Type B pancreatic cell (in vitro differentiated cells): ENCODE results near the gene UBE4A. TPM values are rescaled to one million over a fixed set of nuclear protein-coding genes. Genes with fewer than 3 reads are reported as not detected.
A peak's percentile ranks its signal among the peaks of the same experiment; 100 is the strongest.

Experiments
- DNase-seq: peaks from one replicate; pipeline ENCODE4 v3.0.0; 2021; ENCODE audit warnings: mixed read lengths; ENCODE audit not compliant: unreplicated experiment; ENCODE audit errors: extremely low spot score
- H3K27ac Mint-ChIP-seq: 2 replicates; pipeline ENCODE4 v1.8.0; 2021; ENCODE audit warnings: mild to moderate bottlenecking, mixed read lengths
- H3K27me3 Mint-ChIP-seq: 2 replicates; pipeline ENCODE4 v1.8.0; 2021; ENCODE audit warnings: mixed read lengths
- H3K36me3 Mint-ChIP-seq: 2 replicates; pipeline ENCODE4 v1.8.0; 2021; ENCODE audit warnings: mixed read lengths
- H3K4me1 Mint-ChIP-seq: one replicate; pipeline ENCODE4 v1.8.0; 2021; ENCODE audit warnings: mixed read lengths; ENCODE audit not compliant: unreplicated experiment
- H3K4me3 Mint-ChIP-seq: 2 replicates; pipeline ENCODE4 v1.8.0; 2021; ENCODE audit warnings: mild to moderate bottlenecking, mixed read lengths
- H3K9me3 Mint-ChIP-seq: 2 replicates; pipeline ENCODE4 v1.8.0; 2021; ENCODE audit warnings: mixed read lengths
- total RNA-seq: library from RNA; stranded (reverse); gene quantifications from 2 replicates; pipeline ENCODE4 v1.2.1, GENCODE V29; 2021; ENCODE audit warnings: low replicate concordance
- TF ChIP-seq, protein P1 (sequence below): fragments of 200-600 bp; sonication (generic); conservative IDR thresholded peaks from 2 replicates; pipeline ENCODE4 v1.5.0; 2021; ENCODE audit warnings: antibody characterized with exemption, mild to moderate bottlenecking

The UBE4A gene
- total RNA-seq, 1 donor from 2014 or later: 42.5 TPM

DNA sequence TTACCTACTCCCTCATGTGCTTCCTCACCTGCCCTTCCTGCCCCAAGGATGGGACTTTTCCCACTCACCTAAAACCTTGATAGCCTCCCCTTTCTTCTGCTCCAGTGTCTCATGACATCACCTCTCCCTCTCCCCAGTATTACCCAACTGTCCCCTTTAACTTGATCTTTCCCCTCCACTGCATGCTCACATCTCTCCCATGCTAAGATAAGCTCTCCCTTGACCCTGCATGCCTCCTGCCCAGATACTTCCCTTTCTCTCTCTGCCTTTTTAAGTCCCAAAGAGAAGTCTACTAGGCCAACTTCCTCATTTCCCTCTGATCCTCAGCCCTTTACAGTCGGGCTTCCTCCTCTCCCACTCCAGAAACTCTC, 40.1 kb upstream of the UBE4A start:
- peaks cover 22% of the 10 kb centered on the region for H3K4me1 Mint-ChIP-seq
- no peak overlapping the region for H3K4me3 Mint-ChIP-seq
- peak overlapping the region; percentile 2 for H3K27ac Mint-ChIP-seq
- TF ChIP-seq, protein P1, sequence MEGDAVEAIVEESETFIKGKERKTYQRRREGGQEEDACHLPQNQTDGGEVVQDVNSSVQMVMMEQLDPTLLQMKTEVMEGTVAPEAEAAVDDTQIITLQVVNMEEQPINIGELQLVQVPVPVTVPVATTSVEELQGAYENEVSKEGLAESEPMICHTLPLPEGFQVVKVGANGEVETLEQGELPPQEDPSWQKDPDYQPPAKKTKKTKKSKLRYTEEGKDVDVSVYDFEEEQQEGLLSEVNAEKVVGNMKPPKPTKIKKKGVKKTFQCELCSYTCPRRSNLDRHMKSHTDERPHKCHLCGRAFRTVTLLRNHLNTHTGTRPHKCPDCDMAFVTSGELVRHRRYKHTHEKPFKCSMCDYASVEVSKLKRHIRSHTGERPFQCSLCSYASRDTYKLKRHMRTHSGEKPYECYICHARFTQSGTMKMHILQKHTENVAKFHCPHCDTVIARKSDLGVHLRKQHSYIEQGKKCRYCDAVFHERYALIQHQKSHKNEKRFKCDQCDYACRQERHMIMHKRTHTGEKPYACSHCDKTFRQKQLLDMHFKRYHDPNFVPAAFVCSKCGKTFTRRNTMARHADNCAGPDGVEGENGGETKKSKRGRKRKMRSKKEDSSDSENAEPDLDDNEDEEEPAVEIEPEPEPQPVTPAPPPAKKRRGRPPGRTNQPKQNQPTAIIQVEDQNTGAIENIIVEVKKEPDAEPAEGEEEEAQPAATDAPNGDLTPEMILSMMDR: no peak
- no peak for DNase-seq
- no peaks in the 10 kb centered on the region for H3K36me3 Mint-ChIP-seq
- H3K27me3 Mint-ChIP-seq: peaks cover 40% of the 10 kb centered on the region
- H3K9me3 Mint-ChIP-seq: no peaks in the 10 kb centered on the region

DNA sequence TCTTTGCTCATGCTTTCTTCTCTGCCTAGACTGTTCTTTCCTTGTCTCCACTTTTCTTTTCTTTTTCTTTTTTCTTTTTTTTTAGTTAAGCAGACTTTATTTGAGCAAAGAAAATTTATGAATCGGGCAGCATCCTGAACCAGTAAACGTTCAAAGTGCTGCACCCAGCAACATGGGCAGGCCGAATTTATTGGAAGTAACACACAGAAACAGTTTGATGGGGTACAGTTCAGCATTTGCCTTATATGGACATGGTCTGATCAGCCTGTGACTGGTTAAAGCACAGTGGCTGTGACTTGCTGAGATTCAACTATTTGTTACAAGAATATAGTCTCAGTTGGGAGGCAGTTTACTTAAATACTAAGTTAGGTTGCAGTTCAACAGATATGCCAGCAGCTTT, 38.9 kb upstream of the UBE4A start:
- Mint-ChIP-seq H3K4me3 (no peak overlapping the region), H3K27ac (no peak overlapping the region), H3K9me3 (no peaks in the 10 kb centered on the region), H3K36me3 (no peaks in the 10 kb centered on the region), H3K27me3 (peaks cover 34% of the 10 kb centered on the region), H3K4me1 (peaks cover 18% of the 10 kb centered on the region)
- TF ChIP-seq, protein P1: no peak
- DNase-seq: no peak

DNA sequence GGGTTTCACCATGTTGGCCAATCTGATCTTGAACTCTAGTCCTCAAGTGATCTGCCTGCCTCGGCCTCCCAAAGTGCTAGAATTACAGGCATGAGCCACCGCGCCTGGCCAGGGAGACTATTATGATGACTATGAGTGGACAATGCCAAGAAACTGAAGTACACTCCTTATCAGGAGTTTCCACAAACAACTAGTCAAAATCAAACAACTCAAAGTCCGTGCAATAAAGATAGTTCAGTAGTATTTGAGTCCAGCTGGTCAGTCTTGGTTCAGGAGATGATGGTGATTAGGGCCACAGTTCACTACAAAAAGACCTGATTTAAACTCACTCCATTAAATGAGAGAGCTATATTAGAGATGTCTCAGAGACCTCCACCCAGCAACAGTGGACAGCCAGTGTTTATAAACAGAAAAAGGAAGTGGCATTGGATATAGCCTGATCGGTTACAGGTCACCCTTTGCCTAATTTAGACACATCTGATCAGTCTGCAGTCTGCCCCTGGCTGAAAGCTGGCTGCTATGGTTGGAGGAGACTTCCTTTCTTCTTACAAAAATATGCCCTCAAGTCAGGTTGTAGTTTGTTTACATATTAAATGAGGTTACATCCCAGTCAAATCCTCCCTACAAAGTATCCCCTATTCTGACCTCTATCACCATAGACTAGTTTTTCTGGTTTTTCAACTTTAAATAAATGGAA, 37.9 kb upstream of the UBE4A start:
- Mint-ChIP-seq H3K27me3 (peaks cover 31% of the 10 kb centered on the region), H3K9me3 (no peaks in the 10 kb centered on the region), H3K36me3 (no peaks in the 10 kb centered on the region), H3K4me3 (peak overlapping the region; percentile 10), H3K27ac (peak overlapping the region; percentile 19), H3K4me1 (peaks cover 8% of the 10 kb centered on the region)
- TF ChIP-seq, protein P1: no peak
- no peak for DNase-seq

DNA sequence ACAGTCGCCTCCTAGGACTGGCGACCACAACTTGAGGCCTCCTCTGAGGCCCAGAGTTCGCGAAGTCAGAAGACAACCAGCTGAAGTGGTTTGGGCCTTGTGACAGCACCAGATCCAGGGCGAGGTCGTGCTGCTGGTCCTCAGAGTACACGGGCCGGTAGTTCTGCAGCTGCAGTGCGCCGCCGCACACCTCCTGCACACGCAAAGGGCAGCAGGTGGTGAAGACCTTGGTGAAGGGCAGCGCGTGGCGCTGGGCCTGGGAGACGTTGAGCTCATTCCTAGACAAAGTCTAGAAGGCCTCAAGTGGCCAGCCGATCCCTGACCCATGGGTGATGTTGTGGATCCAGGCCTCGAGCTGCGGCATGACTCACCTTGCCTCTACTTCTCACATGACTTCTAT, 36.7 kb upstream of the UBE4A start:
- TF ChIP-seq, protein P1: no peak
- DNase-seq: no peak
- Mint-ChIP-seq H3K27me3 (peaks cover 28% of the 10 kb centered on the region), H3K36me3 (no peaks in the 10 kb centered on the region), H3K27ac (no peak overlapping the region), H3K4me1 (peaks cover 7% of the 10 kb centered on the region), H3K9me3 (no peaks in the 10 kb centered on the region), H3K4me3 (no peak overlapping the region)

DNA sequence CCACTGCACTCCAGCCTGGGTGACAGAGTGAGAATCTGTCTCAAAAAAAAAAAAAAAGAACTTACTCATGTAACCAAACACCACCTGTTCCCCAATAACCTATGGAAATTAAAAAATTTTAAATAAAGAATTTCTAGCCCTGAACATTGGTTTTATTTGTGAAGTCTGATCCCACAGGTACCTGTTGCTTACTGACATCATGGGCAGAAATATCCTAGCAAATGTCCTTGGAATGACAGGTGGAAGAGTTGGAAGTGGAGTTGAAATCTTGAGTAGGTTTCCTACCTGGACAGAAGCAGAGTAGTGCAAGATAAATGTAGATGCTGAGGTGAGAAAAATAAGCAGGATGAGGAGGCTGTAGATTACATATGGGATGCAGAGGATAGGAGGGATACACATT, 34.1 kb upstream of the UBE4A start:
- H3K27me3 Mint-ChIP-seq: peaks cover 19% of the 10 kb centered on the region
- no peak overlapping the region for H3K4me3 Mint-ChIP-seq
- H3K36me3 Mint-ChIP-seq: no peaks in the 10 kb centered on the region
- peaks cover 7% of the 10 kb centered on the region for H3K4me1 Mint-ChIP-seq
- no peaks in the 10 kb centered on the region for H3K9me3 Mint-ChIP-seq
- no peak for DNase-seq
- TF ChIP-seq, protein P1: no peak
- no peak overlapping the region for H3K27ac Mint-ChIP-seq
